Heart left ventricle (tissue), 13 donors: ENCODE results near the gene LINC01488.

ENCODE experiments used
- CTCF ChIP-seq, 12 donors: fragments of 200-600 bp; sonication (generic) in 4 of 12; IDR thresholded peaks; one replicate each; pipeline versions ENCODE4 v1.5.0 to v1.8.0; 2018 to 2022; ENCODE audit warnings: antibody characterized with exemption in 12 of 12, mild to moderate bottlenecking in 5 of 12
- POLR2A ChIP-seq, 2 donors: fragments of 450-650 bp; IDR thresholded peaks; one replicate each; pipeline ENCODE4 v1.6.1; 2017; ENCODE audit warnings: antibody characterized with exemption in 2 of 2, mild to moderate bottlenecking in 2 of 2, moderate library complexity in 2 of 2
- donor health status: ischemic (EF 13 %, LVEDD 7.1; RV severe dilation, severe dysfunction).
- donor health status: DM: no; HTN: yes; CAD: no.
- donor health status: DM: no; HTN: no; CAD: no.
- donor health status: ischemic (EF 25% LVEDD 6.9; RV normal size, moderate dysfunction).
- donor health status: ischemic (EF 25% LVEDD 5.7; RV mildly dilated, moderate dysfunction).
- donor health status: ischemic (EF 35%, LVEDD 5.7; RV mildly dilated, moderate dysfunction).
- donor health status: nonischemic (EF 11% LVEDD 7.7; RV severe dilation, severe dysfunction).
- donor health status: DM: yes; HTN: yes; CAD: no.
- donor health status: PGD.
- donor health status: ischemic (EF 29% LVEDD 5.4; RV normal size, mild dysfunction).
- donor health status: nonischemic (EF 23%, LVEDD 6.1; RV moderate dilation, normal function).

DNA sequence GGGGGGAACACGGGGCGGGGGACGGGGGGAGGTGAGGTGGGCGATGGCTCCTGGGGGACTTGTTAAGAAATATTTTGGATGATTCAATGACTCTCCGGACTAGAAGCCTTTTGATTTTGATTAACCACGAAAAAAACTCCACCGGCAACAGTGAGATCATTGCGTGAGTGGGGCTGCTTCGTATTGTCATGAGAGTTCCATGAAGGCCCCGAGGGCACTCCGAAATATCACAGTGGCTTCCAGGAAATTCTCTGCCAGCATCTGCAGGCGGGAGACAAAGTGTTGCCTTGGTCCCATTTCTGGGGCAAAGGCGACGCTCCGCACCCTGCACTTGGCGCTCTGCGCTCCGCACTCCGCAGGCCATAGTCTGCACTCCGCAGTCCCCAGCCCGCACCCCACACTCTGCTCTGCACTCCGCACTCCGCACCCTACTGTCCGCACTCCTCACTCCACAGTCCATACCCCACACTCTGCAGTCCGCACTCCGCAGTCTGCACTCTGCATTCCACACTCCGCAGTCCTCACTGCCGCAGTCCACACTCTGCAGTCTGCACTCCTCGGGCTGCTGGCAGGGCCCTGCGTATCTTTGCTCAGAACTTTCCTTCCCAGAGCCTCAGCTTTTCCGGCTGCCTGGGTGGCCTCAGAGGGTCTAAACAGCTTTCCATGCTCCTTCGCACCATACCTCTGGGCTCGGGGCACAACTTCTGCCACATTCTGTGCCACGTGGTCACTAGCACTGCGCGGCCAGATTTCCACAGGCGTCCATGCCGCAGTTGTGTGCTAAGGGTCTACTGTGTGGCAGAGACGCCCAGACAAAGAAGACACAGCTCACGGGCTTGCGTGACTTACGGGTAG lies 61.1 kb downstream of the LINC01488 start:
- TF ChIP-seq CTCF (IDR thresholded peaks at IDR 0.05) (no peak), POLR2A (IDR thresholded peaks at IDR 0.05) (no peak)
